Mesenchymal stem cell (in vitro differentiated cells and primary cell): ENCODE data around the gene GGTLC2.
"Not testable (repeated sequence)": the region's sequence is repeated elsewhere in the genome, so short reads cannot be mapped to it uniquely, and the experiment has no call there.

Experiments used
- DNase-seq: peaks from one replicate; pipeline ENCODE4 v3.0.0-alpha.2; 2013
- H2AFZ ChIP-seq: one replicate; pipeline ENCODE4 v1.6.1; 2013; ENCODE audit warnings: low read depth, mild to moderate bottlenecking, control low read depth, inconsistent platforms, low read length, moderate library complexity
- H2AK5ac ChIP-seq: 2 replicates; pipeline ENCODE4 v1.6.1; 2013; ENCODE audit warnings: low read length, moderate library complexity, mild to moderate bottlenecking, inconsistent platforms; ENCODE audit not compliant: severe bottlenecking
- H2BK120ac ChIP-seq: one replicate; pipeline ENCODE4 v1.6.1; 2013; ENCODE audit warnings: low read depth, mild to moderate bottlenecking, inconsistent platforms, low read length, moderate library complexity
- H2BK12ac ChIP-seq, 2 experiments: one replicate each; pipeline ENCODE4 v1.6.1; 2013; ENCODE audit warnings: inconsistent platforms in 2 of 2, low read length in 2 of 2, mild to moderate bottlenecking in 2 of 2, moderate library complexity in 2 of 2, control low read depth in 1 of 2
- H2BK15ac ChIP-seq: one replicate; pipeline ENCODE4 v1.6.1; 2013; ENCODE audit warnings: mild to moderate bottlenecking, low read depth, inconsistent platforms; ENCODE audit not compliant: poor library complexity, severe bottlenecking
- H2BK5ac ChIP-seq: 2 replicates; pipeline ENCODE4 v1.6.1; 2013; ENCODE audit warnings: low read depth, mild to moderate bottlenecking, low read length, control low read depth, inconsistent platforms; ENCODE audit not compliant: poor library complexity, severe bottlenecking
- H3K14ac ChIP-seq, 2 experiments: one replicate each; pipeline ENCODE4 v1.6.1; 2013; ENCODE audit warnings: inconsistent platforms in 2 of 2, low read length in 2 of 2, control low read depth in 1 of 2, mild to moderate bottlenecking in 1 of 2, moderate library complexity in 1 of 2
- H3K18ac ChIP-seq, 2 experiments: one replicate each; pipeline ENCODE4 v1.6.1; 2013; ENCODE audit warnings: inconsistent platforms in 2 of 2, low read length in 2 of 2, control low read depth in 1 of 2, low read depth in 1 of 2, mild to moderate bottlenecking in 1 of 2
- H3K23ac ChIP-seq, 2 experiments: one replicate each; pipeline ENCODE4 v1.6.1; 2013; ENCODE audit warnings: inconsistent platforms in 2 of 2, low read length in 2 of 2, mild to moderate bottlenecking in 2 of 2, moderate library complexity in 2 of 2, control low read depth in 1 of 2
- H3K27ac ChIP-seq: 2 replicates; pipeline ENCODE4 v1.5.1; 2013; ENCODE audit warnings: mild to moderate bottlenecking, moderate library complexity, low read length, control low read depth, inconsistent platforms; ENCODE audit not compliant: poor library complexity, severe bottlenecking
- H3K27me3 ChIP-seq, 2 experiments: 2 replicates each; pipeline versions ENCODE4 v1.6.1 to v1.7.0; 2013; ENCODE audit warnings: low read length in 2 of 2, mild to moderate bottlenecking in 2 of 2, moderate library complexity in 2 of 2, control low read depth in 1 of 2, inconsistent platforms in 1 of 2; ENCODE audit not compliant: control insufficient read depth in 1 of 2, insufficient read depth in 1 of 2
- H3K36me3 ChIP-seq, 2 experiments: 2 replicates each; pipeline versions ENCODE4 v1.6.1 to v1.7.0; 2013; ENCODE audit warnings: low read length in 2 of 2, control low read depth in 1 of 2, inconsistent platforms in 1 of 2, low read depth in 1 of 2, mild to moderate bottlenecking in 1 of 2; ENCODE audit not compliant: insufficient read depth in 2 of 2, control insufficient read depth in 1 of 2
- H3K4ac ChIP-seq, 2 experiments: one replicate each; pipeline ENCODE4 v1.6.1; 2013; ENCODE audit warnings: inconsistent platforms in 2 of 2, low read length in 2 of 2, mild to moderate bottlenecking in 2 of 2, moderate library complexity in 2 of 2, control low read depth in 1 of 2, low read depth in 1 of 2
- H3K4me1 ChIP-seq: 2 replicates; pipeline ENCODE4 v1.6.1; 2013; ENCODE audit warnings: low read depth, low read length, control low read depth; ENCODE audit not compliant: control insufficient read depth, insufficient read depth
- H3K4me2 ChIP-seq: 2 replicates; pipeline ENCODE4 v1.6.1; 2013; ENCODE audit warnings: low read length, mild to moderate bottlenecking, inconsistent platforms; ENCODE audit not compliant: poor library complexity, severe bottlenecking
- H3K4me3 ChIP-seq, 2 experiments: 2 replicates each; pipeline versions ENCODE4 v1.5.1 to v1.7.0; 2013; ENCODE audit warnings: low read length in 2 of 2, mild to moderate bottlenecking in 2 of 2, control low read depth in 1 of 2, low read depth in 1 of 2; ENCODE audit not compliant: insufficient read depth in 1 of 2
- H3K79me1 ChIP-seq: replicated peaks from 2 replicates; pipeline ENCODE4 v1.6.1; 2013; ENCODE audit warnings: mild to moderate bottlenecking, control low read depth, low read length, inconsistent platforms; ENCODE audit not compliant: poor library complexity, severe bottlenecking
- H3K9ac ChIP-seq: 2 replicates; pipeline ENCODE4 v1.7.0; 2013; ENCODE audit warnings: mild to moderate bottlenecking, low read length, moderate library complexity
- H3K9me3 ChIP-seq: 2 replicates; pipeline ENCODE4 v1.7.0; 2013; ENCODE audit warnings: mild to moderate bottlenecking, low read length; ENCODE audit not compliant: control insufficient read depth
- H4K8ac ChIP-seq: one replicate; pipeline ENCODE4 v1.6.1; 2013; ENCODE audit warnings: inconsistent platforms, mild to moderate bottlenecking, low read length, moderate library complexity
- H4K91ac ChIP-seq: one replicate; pipeline ENCODE4 v1.6.1; 2013; ENCODE audit warnings: mild to moderate bottlenecking, low read length, inconsistent platforms
- WGBS: methylation state at CpG from one replicate; pipeline ENCODE4 v1.1.7; 2013; ENCODE audit warnings: mixed read lengths; 5-methylcytosine and 5-hydroxymethylcytosine counted together

The GGTLC2 gene

GRCh38 chr22:22653677-22654381 lies 9.4 kb downstream of the GGTLC2 start:
- not testable (repeated sequence) for H3K23ac ChIP-seq, H2AFZ ChIP-seq, H3K4ac ChIP-seq, H4K8ac ChIP-seq, H3K4me3 ChIP-seq, H2AK5ac ChIP-seq, H2BK15ac ChIP-seq, H3K79me1 ChIP-seq, H3K36me3 ChIP-seq, H3K14ac ChIP-seq, H3K9me3 ChIP-seq, H3K27ac ChIP-seq, H2BK5ac ChIP-seq, H3K4me2 ChIP-seq, H2BK12ac ChIP-seq, H2BK120ac ChIP-seq, H3K9ac ChIP-seq, H4K91ac ChIP-seq, H3K4me1 ChIP-seq, H3K18ac ChIP-seq, DNase-seq
- no CpG with 5 or more reads among the region's 13 CpGs for WGBS
- peaks cover 0 to 28% of the 10 kb centered on the region in 2 experiments for H3K27me3 ChIP-seq

GRCh38 chr22:22655452-22656290 lies 11.3 kb downstream of the GGTLC2 start:
- 39% methylated on average over 8 of the region's 8 CpGs for WGBS
- no peak overlapping the region for H2BK120ac ChIP-seq

GRCh38 chr22:22657712-22658111 lies 13.3 kb downstream of the GGTLC2 start:
- H3K4me2 ChIP-seq, result no peak overlapping the region
- H2BK120ac ChIP-seq, result no peak overlapping the region
- H3K9ac ChIP-seq, result no peak overlapping the region
- no peak overlapping the region for H3K27ac ChIP-seq
- peaks cover under 1% of the 10 kb centered on the region for H3K4me1 ChIP-seq
- no peaks in the 10 kb centered on the region for H3K9me3 ChIP-seq
- no peaks in the 10 kb centered on the region for H3K79me1 ChIP-seq
- no peak overlapping the region for H3K4ac ChIP-seq
- peaks cover 7 to 64% of the 10 kb centered on the region in 2 experiments for H3K27me3 ChIP-seq
- DNase-seq, result no peak
- H3K23ac ChIP-seq, result no peak overlapping the region
- H3K4me3 ChIP-seq, result no peak overlapping the region
- no peak overlapping the region for H3K14ac ChIP-seq
- H2AK5ac ChIP-seq, result no peak overlapping the region
- H2AFZ ChIP-seq, result no peak overlapping the region
- no peak overlapping the region for H2BK5ac ChIP-seq
- H4K91ac ChIP-seq, result no peak overlapping the region
- H3K36me3 ChIP-seq, result no peaks in the 10 kb centered on the region
- no peak overlapping the region for H2BK12ac ChIP-seq
- WGBS, result no CpG with 5 or more reads among the region's 1 CpG
- no peak overlapping the region for H3K18ac ChIP-seq
- H2BK15ac ChIP-seq, result no peak overlapping the region
- no peak overlapping the region for H4K8ac ChIP-seq

More at GRCh38 chr22:22655452-22656290, 11.3 kb downstream of the GGTLC2 start:
- no peak overlapping the region for H3K4me3 ChIP-seq
- H3K79me1 ChIP-seq, result no peaks in the 10 kb centered on the region
- H2BK12ac ChIP-seq, result no peak overlapping the region
- H4K8ac ChIP-seq, result no peak overlapping the region
- H3K18ac ChIP-seq, result no peak overlapping the region
- no peaks in the 10 kb centered on the region for H3K9me3 ChIP-seq
- DNase-seq, result no peak
- peaks cover 1% of the 10 kb centered on the region for H3K4me1 ChIP-seq
- H4K91ac ChIP-seq, result no peak overlapping the region
- H3K23ac ChIP-seq, result no peak overlapping the region
- H3K4me2 ChIP-seq, result no peak overlapping the region
- H2BK15ac ChIP-seq, result no peak overlapping the region
- no peak overlapping the region for H3K14ac ChIP-seq
- peaks cover 3 to 44% of the 10 kb centered on the region in 2 experiments for H3K27me3 ChIP-seq
- H3K4ac ChIP-seq, result no peak overlapping the region
- H2AK5ac ChIP-seq, result no peak overlapping the region
- no peaks in the 10 kb centered on the region for H3K36me3 ChIP-seq
- no peak overlapping the region for H2AFZ ChIP-seq
- no peak overlapping the region for H3K9ac ChIP-seq
- H2BK5ac ChIP-seq, result no peak overlapping the region
- H3K27ac ChIP-seq, result no peak overlapping the region

- peaks cover 7 to 87% of the 10 kb centered on the region in 2 experiments for H3K27me3 ChIP-seq
- no peaks in the 10 kb centered on the region for H3K9me3 ChIP-seq
- no peak overlapping the region for H3K4me2 ChIP-seq
- no peak overlapping the region for H4K8ac ChIP-seq
- H2AK5ac ChIP-seq, result no peak overlapping the region
- no peak overlapping the region for H2BK15ac ChIP-seq
- H3K18ac ChIP-seq, result no peak overlapping the region
- H3K23ac ChIP-seq, result no peak overlapping the region
- H4K91ac ChIP-seq, result no peak overlapping the region
- no peak overlapping the region for H3K9ac ChIP-seq
- no peaks in the 10 kb centered on the region for H3K36me3 ChIP-seq
- WGBS, result 65% methylated on average over 4 of the region's 4 CpGs
- no peak overlapping the region for H3K27ac ChIP-seq
- no peak overlapping the region for H3K4me3 ChIP-seq
- no peak overlapping the region for H2AFZ ChIP-seq
- H2BK12ac ChIP-seq, result no peak overlapping the region
- H3K4ac ChIP-seq, result no peak overlapping the region
- H2BK5ac ChIP-seq, result no peak overlapping the region
- H3K79me1 ChIP-seq, result no peaks in the 10 kb centered on the region
- H2BK120ac ChIP-seq, result no peak overlapping the region
- H3K14ac ChIP-seq, result no peak overlapping the region
- H3K4me1 ChIP-seq, result peaks cover 3% of the 10 kb centered on the region
- DNase-seq, result no peak
These were observed 16.9 kb downstream of the GGTLC2 start for GRCh38 chr22:22661275-22661674.
